IgD-negative memory B cell (primary cell): ENCODE results near the gene PRSS2. TPM values are rescaled to one million over a fixed set of nuclear protein-coding genes. Genes with fewer than 3 reads are reported as not detected.
"Not testable (repeated sequence)": the region's sequence is repeated elsewhere in the genome, so short reads cannot be mapped to it uniquely, and the experiment has no call there.

Source experiments
- H3K27ac Mint-ChIP-seq, 3 donors: one replicate each; pipeline ENCODE4 v1.8.0; 2020 to 2022; ENCODE audit warnings: mild to moderate bottlenecking in 3 of 3, mixed read lengths in 3 of 3, moderate library complexity in 1 of 3
- H3K27me3 Mint-ChIP-seq: one replicate; pipeline ENCODE4 v1.8.0; 2021; ENCODE audit warnings: mixed read lengths
- H3K36me3 Mint-ChIP-seq: one replicate; pipeline ENCODE4 v1.8.0; 2020; ENCODE audit warnings: mild to moderate bottlenecking, mixed read lengths
- H3K4me1 Mint-ChIP-seq, 3 donors: one replicate each; pipeline ENCODE4 v1.8.0; 2020 to 2022; ENCODE audit warnings: mixed read lengths in 3 of 3, mild to moderate bottlenecking in 1 of 3
- H3K4me3 Mint-ChIP-seq, 4 donors: one replicate each; pipeline ENCODE4 v1.8.0; 2020 to 2022; ENCODE audit warnings: mild to moderate bottlenecking in 4 of 4, mixed read lengths in 4 of 4, moderate library complexity in 3 of 4
- H3K9me3 Mint-ChIP-seq, 3 donors: one replicate each; pipeline ENCODE4 v1.8.0; 2020 to 2021; ENCODE audit warnings: mixed read lengths in 3 of 3, mild to moderate bottlenecking in 1 of 3
- polyA plus RNA-seq: library from polyadenylated mRNA; unstranded; fragments of 300-500 nt; fragmentation: Illumina TruSeq; gene quantifications from one replicate; pipeline ENCODE4 v1.2.3, GENCODE V29; 2021

The PRSS2 gene
- polyA plus RNA-seq = not detected

DNA sequence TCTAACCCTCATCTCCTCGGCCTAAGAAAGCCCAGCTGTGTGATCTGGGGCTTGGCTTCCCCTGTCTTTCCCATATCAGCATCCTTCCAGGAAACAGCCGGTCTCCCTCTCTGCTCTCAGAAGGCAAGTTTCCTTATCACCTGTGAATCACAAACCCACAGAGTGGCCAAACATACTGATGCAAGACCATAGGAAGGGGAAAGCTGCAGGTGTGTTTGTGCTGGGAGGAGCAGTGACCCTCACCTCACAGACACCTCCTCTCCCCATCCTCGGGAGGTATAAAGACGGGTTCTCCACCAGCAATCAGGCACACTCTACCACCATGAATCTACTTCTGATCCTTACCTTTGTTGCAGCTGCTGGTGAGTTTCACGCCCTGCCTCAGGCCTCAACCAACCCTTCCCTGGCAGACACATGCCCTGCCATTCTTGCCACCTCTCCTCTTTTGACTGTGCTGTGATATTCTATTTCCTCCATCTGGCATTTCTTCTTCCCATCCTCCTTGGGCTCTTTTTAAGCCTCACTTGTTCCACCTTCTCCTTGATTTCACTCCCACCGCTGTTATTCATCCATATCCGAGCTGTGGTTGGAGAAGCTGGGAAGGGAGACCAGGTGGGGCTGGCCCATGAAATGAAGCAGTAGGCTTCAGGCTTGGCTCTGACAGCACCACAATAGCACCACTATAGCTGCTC is at the start of gene PRSS2:
Gene PRSS2, plus strand, starts transcription at position 310 of the 692 bp plus-strand sequence. Its CDS starts 13 bp downstream, at position 323.
- peak within 1 kb of the TSS in 1 of 3 donors; percentile 17 for H3K27ac Mint-ChIP-seq
- H3K4me1 Mint-ChIP-seq = peaks cover 9 to 16% (median 13%) of the 10 kb centered on the region in 3 donors
- H3K4me3 Mint-ChIP-seq = peak within 1 kb of the TSS in 2 of 4 donors; percentile 18 to 47
- H3K27me3 Mint-ChIP-seq = peaks cover 5% of the 10 kb centered on the region
- no peaks in the 10 kb centered on the region for H3K9me3 Mint-ChIP-seq
- no peaks in the 10 kb centered on the region for H3K36me3 Mint-ChIP-seq

DNA sequence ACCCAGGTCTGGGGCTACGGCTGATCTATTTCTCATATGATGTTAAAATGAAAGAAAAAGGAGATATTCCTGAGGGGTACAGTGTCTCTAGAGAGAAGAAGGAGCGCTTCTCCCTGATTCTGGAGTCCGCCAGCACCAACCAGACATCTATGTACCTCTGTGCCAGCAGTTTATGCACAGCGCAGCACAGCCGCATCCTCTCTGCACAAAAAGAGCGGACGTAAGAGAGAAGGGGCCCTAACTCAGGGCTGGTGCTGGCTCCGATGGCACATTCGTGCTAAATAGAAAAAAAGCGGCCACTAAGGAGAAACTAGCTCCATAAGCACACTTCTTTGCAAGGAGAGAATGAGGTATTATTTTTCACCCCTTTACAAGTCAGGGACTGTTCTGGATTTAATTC is 49.8 kb upstream of the PRSS2 start:
- Mint-ChIP-seq H3K27ac (peak overlapping the region in 1 of 3 donors; percentile 11), H3K9me3 (no peaks in the 10 kb centered on the region), H3K36me3 (peaks cover 3% of the 10 kb centered on the region), H3K4me3 (peak overlapping the region in 1 of 4 donors; percentile 49), H3K27me3 (peaks cover 11% of the 10 kb centered on the region), H3K4me1 (peaks cover 4 to 12% (median 7%) of the 10 kb centered on the region in 3 donors)

DNA sequence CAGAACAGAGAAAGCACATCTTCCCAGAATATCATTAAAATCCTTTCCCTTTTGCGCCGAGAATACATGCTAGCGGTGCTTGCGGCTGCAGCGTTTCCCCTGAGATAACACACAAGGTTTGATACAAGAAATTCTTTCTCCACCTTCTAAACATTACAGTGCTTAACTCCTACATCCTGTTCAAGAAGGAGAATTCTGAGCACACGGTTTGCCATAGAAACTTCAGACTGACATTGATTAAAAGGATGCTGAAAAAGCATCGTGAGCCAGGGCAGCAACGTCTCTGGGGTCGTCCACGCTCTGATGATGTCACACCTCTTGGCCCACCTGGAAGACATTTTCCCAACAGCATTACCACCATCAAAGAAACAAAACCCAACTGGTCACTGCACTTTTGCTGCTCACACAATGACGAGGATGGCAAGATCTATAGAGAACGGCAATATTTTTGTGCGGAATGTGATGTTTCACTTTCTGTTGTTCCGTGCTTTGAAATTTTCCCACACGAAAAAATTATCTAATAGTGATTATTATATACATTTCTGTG is 48.4 kb upstream of the PRSS2 start:
- Mint-ChIP-seq H3K27me3 (peaks cover 11% of the 10 kb centered on the region), H3K4me3 (peak overlapping the region; percentile 27 to 92 (median 84)), H3K27ac (no peak overlapping the region), H3K36me3 (peaks cover 3% of the 10 kb centered on the region), H3K9me3 (no peaks in the 10 kb centered on the region), H3K4me1 (peaks cover 4 to 12% (median 7%) of the 10 kb centered on the region in 3 donors)

DNA sequence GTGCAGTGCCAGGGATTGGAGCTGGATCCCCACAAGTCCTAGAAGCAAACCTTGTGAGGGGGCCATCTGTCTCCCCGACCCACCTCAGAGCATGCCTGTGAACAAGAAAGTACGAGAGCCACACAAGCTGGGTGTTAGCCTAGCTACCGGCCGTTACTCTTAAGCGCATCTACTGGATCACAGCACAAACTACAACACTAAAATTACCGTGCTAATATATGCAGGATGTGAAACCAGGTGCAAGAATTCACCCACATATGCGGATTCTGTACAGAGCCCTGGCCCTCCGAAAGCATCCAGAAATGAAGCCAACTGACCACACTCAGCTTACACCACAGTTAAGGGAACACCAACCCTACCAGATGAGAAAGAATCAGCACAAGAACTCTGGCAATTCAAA is 37.5 kb upstream of the PRSS2 start:
- no peaks in the 10 kb centered on the region for H3K27me3 Mint-ChIP-seq
- H3K4me3 Mint-ChIP-seq = peak overlapping the region in 2 of 4 donors; percentile 34 to 79
- H3K27ac Mint-ChIP-seq = no peak overlapping the region
- H3K36me3 Mint-ChIP-seq = peaks cover 4% of the 10 kb centered on the region
- H3K4me1 Mint-ChIP-seq = peaks cover 10 to 13% (median 12%) of the 10 kb centered on the region in 3 donors
- peaks cover 0 to 3% (median 0%) of the 10 kb centered on the region in 3 donors for H3K9me3 Mint-ChIP-seq

DNA sequence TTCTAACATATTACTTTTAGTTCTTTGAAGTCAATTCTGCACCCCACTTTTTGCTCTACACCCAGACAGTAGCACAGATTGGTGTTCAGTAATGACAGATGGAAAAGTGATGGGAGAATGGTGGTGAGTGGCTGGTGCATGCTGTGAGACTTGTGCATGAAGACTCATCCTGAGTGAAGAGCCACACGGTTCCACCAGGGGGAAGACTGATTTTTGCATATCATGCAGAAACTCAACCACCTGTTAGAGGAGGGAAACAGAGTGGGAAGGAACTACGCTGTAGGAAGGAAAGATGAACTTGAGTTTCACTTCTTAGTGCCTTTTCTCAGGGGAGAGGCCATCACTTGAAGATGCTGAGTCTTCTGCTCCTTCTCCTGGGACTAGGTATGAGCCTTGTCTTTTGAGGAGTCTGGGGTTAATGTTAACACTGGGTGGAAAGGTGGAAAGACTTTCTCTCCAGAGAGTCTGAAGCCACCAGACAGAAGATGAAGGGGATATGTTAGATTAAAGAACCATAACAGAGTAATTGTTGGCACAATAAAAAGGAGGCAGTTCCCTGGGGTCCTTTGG is 30.8 kb upstream of the PRSS2 start:
- no peaks in the 10 kb centered on the region for H3K27me3 Mint-ChIP-seq
- peak overlapping the region in 2 of 4 donors; percentile 14 to 56 for H3K4me3 Mint-ChIP-seq
- H3K4me1 Mint-ChIP-seq = peaks cover 25 to 30% (median 27%) of the 10 kb centered on the region in 3 donors
- H3K9me3 Mint-ChIP-seq = peaks cover 0 to 3% (median 0%) of the 10 kb centered on the region in 3 donors
- no peaks in the 10 kb centered on the region for H3K36me3 Mint-ChIP-seq
- peak overlapping the region in 1 of 3 donors; percentile 55 for H3K27ac Mint-ChIP-seq

GRCh38 chr7:142740786-142741185 is 30.0 kb upstream of the PRSS2 start:
- Mint-ChIP-seq H3K4me1 (peaks cover 25 to 30% (median 27%) of the 10 kb centered on the region in 3 donors), H3K27me3 (no peaks in the 10 kb centered on the region)

GRCh38 chr7:142741932-142742331 is 28.8 kb upstream of the PRSS2 start:
- H3K9me3 Mint-ChIP-seq, H3K27ac Mint-ChIP-seq: not testable (repeated sequence)

More at GRCh38 chr7:142740786-142741185, 30.0 kb upstream of the PRSS2 start:
- peaks cover 0 to 2% (median 0%) of the 10 kb centered on the region in 3 donors for H3K9me3 Mint-ChIP-seq
- H3K36me3 Mint-ChIP-seq = no peaks in the 10 kb centered on the region
- peak overlapping the region in 2 of 4 donors; percentile 14 to 23 for H3K4me3 Mint-ChIP-seq
- H3K27ac Mint-ChIP-seq = peak overlapping the region in 1 of 3 donors; percentile 14

DNA sequence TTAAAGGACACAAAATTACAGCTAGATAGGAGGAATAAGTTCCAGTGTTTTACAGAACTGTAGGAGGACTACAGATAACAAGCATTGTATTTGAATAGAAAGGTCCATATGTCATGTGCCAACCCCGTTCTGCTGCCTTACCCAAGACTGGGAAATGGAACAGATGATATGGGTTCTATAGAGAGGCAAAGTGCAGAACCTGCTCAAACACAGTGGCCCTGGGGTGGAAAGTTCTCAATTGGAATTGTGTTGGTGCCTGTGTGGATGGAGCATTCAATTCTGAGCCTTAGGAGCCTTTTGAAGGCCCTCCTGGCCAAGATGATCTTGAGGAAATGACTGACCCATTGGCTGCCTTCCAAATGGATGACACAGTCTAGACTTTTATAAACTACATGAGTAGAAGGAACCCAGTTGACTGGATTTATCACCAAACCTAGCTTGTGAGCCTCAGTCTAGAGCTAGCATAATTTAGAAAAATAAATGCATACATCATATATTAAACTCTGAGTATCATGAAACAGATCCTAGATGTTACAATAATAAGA is 25.6 kb upstream of the PRSS2 start:
- Mint-ChIP-seq H3K36me3 (no peaks in the 10 kb centered on the region), H3K4me1 (peaks cover 8 to 9% (median 9%) of the 10 kb centered on the region in 3 donors), H3K27me3 (peaks cover 2% of the 10 kb centered on the region), H3K9me3 (peaks cover 0 to 1% (median 0%) of the 10 kb centered on the region in 3 donors), H3K4me3 (no peak overlapping the region), H3K27ac (no peak overlapping the region)

More at GRCh38 chr7:142741932-142742331, 28.8 kb upstream of the PRSS2 start:
- not testable (repeated sequence) for H3K4me3 Mint-ChIP-seq, H3K27me3 Mint-ChIP-seq, H3K36me3 Mint-ChIP-seq
- peaks cover 27 to 30% (median 27%) of the 10 kb centered on the region in 3 donors for H3K4me1 Mint-ChIP-seq

- H3K36me3 Mint-ChIP-seq = peaks cover 1% of the 10 kb centered on the region
- no peak overlapping the region for H3K4me3 Mint-ChIP-seq
- peaks cover 3 to 4% (median 4%) of the 10 kb centered on the region in 3 donors for H3K4me1 Mint-ChIP-seq
- no peak overlapping the region for H3K27ac Mint-ChIP-seq
- H3K27me3 Mint-ChIP-seq = peaks cover 2% of the 10 kb centered on the region
- peaks cover 0 to 1% (median 0%) of the 10 kb centered on the region in 3 donors for H3K9me3 Mint-ChIP-seq
Observed at GRCh38 chr7:142745745-142746144, 25.0 kb upstream of the PRSS2 start.

- Mint-ChIP-seq H3K27me3 (peaks cover 2% of the 10 kb centered on the region), H3K9me3 (peaks cover 0 to 1% (median 0%) of the 10 kb centered on the region in 3 donors), H3K27ac (no peak overlapping the region), H3K36me3 (peaks cover 2% of the 10 kb centered on the region), H3K4me3 (no peak overlapping the region), H3K4me1 (peaks cover 0 to 2% (median 0%) of the 10 kb centered on the region in 3 donors)
Observed at GRCh38 chr7:142746264-142746663, 24.5 kb upstream of the PRSS2 start.

- H3K4me1 Mint-ChIP-seq, H3K27me3 Mint-ChIP-seq, H3K36me3 Mint-ChIP-seq, H3K9me3 Mint-ChIP-seq, H3K4me3 Mint-ChIP-seq, H3K27ac Mint-ChIP-seq: not testable (repeated sequence)
Observed at GRCh38 chr7:142748410-142748809, 22.4 kb upstream of the PRSS2 start.

DNA sequence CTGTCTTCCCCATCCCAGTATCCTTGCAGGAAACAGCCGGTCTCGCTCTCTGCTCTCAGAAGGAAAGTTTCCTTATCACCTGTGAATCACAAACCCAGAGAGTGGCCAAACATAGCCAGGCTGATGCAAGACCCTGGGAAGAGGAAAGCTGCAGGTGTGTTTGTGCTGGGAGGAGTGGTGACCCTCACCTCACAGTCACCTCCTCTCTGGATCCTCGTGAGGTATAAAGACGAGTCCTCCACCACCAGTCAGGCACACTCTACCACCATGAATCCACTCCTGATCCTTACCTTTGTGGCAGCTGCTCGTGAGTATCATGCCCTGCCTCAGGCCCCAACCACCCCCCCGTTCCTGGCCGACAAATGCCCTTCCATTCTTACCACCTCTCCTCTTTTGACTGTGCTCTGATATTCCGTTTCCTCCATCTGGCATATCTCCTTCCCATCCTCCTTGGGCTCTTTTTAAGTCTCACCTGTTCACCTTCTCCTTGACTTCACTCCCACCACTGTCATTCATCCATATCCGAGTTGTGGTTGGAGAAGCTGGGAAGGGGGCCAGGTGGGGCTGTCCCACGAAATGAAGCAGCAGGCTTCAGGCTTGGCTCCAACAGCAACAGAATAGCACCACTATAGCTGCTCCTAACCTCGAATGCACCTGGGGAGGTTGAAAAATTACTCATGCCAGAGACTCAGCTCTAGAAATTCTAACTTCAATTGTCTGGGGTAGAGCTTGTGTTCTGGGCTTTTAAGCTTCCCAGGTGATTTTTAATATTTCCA is 21.4 kb upstream of the PRSS2 start, which contains the start of gene PRSS1:
Gene PRSS1, plus strand, starts transcription at position 255 of the 776 bp plus-strand sequence. Its CDS starts 13 bp downstream, at position 268.
- Mint-ChIP-seq H3K36me3 (peaks cover 2% of the 10 kb centered on the region), H3K27me3 (peaks cover 2% of the 10 kb centered on the region), H3K4me3 (no peak within 1 kb of the TSS), H3K9me3 (peaks cover 0 to 1% (median 1%) of the 10 kb centered on the region in 3 donors), H3K27ac (no peak within 1 kb of the TSS), H3K4me1 (peaks cover 0 to 2% (median 0%) of the 10 kb centered on the region in 3 donors)

- H3K4me3 Mint-ChIP-seq = no peak overlapping the region
- H3K9me3 Mint-ChIP-seq = peaks cover 0 to 1% (median 0%) of the 10 kb centered on the region in 3 donors
- H3K27me3 Mint-ChIP-seq = peaks cover 2% of the 10 kb centered on the region
- H3K36me3 Mint-ChIP-seq = peaks cover 2% of the 10 kb centered on the region
- no peak overlapping the region for H3K27ac Mint-ChIP-seq
- peaks cover 0 to 2% (median 0%) of the 10 kb centered on the region in 3 donors for H3K4me1 Mint-ChIP-seq
Observed at GRCh38 chr7:142750321-142750938, 20.3 kb upstream of the PRSS2 start.
